ENCODE measurements around the gene TIMM44.

DNA sequence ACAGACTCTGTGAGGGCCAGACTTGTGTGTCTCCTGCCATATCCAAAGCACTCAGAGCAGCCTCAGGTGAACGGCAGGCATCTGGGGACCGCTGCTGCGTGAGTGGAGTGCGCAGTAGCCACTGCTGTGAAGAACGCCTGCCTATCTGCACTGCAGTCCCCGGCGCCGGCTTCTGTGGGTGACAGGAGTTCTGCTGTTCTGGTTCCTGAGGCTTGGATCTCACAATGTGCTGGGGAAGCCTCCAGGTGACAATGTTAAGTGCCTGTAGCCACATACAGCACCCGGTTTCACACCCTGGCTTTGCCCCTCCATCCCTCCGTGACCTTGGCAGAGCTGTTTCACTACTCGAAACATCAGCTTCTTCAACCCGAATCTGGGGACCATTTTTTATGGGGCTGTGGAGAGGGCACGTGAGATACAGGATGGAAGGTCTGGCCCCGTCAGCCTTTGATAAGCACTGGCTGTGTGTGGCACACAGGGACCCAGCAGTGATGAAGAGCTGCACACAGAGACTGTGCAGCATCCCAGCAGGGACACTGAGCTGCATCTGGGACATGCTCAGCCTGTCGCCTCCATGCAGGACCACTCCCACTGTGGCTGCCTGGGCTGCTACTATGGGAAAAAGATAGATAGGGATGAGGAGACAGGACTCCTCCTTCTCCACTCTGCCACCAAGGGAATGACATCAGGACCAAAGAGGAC is 33.7 kb upstream of the TIMM44 start:
- TF ChIP-seq, protein P1, sequence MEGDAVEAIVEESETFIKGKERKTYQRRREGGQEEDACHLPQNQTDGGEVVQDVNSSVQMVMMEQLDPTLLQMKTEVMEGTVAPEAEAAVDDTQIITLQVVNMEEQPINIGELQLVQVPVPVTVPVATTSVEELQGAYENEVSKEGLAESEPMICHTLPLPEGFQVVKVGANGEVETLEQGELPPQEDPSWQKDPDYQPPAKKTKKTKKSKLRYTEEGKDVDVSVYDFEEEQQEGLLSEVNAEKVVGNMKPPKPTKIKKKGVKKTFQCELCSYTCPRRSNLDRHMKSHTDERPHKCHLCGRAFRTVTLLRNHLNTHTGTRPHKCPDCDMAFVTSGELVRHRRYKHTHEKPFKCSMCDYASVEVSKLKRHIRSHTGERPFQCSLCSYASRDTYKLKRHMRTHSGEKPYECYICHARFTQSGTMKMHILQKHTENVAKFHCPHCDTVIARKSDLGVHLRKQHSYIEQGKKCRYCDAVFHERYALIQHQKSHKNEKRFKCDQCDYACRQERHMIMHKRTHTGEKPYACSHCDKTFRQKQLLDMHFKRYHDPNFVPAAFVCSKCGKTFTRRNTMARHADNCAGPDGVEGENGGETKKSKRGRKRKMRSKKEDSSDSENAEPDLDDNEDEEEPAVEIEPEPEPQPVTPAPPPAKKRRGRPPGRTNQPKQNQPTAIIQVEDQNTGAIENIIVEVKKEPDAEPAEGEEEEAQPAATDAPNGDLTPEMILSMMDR (optimal IDR thresholded peaks at IDR 0.05 in 1 of 3, IDR thresholded peaks at IDR 0.05 in 1 of 3, conservative IDR thresholded peaks at IDR 0.05 in 1 of 3; ENCODE audit: extremely low read depth in 1 of 3, insufficient read depth in 2 of 3, low read length in 3 of 3): no peak
- TF ChIP-seq EZH2 (IDR thresholded peaks at IDR 0.05; ENCODE audit: low read length): no peak
